ENCODE results near the gene SLC45A1.

SLC45A1 gene

DNA sequence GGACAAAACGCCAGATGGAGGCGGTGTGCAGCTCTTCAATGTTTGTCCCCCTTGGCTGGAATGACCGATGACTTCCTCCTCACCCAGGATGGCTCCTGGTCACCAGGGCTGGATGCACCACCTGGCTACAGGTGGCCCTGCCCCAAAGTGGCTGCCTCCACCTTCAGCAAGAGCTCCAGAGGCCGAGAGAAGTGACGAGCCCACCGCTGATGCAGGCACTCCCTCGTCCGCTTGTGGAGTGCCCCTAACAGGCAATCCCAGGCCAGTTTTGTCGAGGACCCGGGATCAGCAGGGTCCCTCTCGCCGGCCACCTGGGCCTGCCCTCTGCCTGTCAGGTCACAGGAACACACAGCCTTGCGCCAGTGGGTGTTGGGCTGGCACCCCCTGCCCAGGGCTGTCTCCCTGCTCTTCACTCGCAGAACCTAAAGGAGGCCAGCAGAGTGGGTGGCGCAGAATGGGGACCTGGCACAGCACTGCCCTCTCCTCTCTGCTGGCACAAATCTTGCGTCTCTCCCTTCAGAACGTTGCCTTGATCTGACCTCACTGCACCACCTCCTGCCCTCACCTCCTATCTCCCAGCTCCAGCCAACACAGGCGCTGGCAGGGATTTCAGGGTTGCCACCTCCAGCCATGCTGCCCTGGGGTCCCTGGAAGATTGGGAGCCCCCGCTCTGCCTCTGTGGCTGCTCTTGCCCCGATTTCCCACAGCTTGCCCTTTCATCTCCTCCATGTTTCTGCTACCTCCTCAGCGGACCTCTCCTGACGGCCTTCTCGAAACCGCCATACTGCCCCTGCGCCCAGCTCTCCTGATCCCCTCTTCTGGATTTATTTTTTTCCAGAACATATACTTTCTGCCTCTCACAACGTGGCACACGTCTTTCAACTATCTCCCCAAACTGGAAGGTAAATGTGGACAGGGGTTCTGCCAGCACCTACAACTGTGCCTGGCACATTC, 38.6 kb downstream of the SLC45A1 start:
- DNase-seq, result no peak

GRCh38 chr1:8357329-8358101, 39.6 kb downstream of the SLC45A1 start:
- peak; percentile 74 for DNase-seq

GRCh38 chr1:8358241-8358896, 40.5 kb downstream of the SLC45A1 start:
- DNase-seq, result no peak

DNA sequence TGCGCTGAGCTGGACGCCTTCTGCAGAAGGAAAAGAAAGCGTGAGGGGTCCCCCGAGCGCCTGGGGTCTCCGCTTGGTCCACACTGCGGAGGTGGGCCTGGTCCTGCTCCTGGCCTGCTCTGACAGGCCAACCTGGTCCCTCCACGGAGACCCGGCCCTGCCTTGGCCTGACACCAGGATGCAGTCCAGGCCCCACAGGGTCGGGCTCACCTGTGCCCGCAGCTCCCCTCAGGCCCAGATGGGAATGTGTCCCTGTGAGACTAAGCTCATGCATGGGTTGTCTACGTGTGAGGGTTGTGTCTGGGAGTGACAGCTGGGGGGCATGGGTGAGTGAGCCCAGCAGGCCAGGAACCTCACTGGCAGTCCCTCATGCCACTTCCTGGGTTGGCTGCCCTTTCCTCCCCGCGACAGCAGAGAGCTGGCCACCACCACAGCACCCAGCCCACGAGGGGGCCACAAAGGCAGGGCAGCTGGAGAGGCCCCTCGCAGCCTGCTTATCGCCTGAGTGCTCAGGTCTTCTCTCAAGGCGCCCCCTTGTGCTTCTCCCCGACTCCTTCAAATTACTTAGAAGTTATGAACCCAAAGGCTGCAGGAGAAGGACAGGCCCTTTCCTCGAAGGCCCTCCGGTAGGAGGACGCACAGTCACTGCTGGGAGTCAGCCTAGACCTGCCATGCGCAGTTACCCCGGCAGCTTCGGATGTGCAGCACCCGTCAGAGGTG, 41.1 kb downstream of the SLC45A1 start:
- DNase-seq, result no peak

- no peak for DNase-seq
Measured at GRCh38 chr1:8359617-8360481, 41.9 kb downstream of the SLC45A1 start.

DNA sequence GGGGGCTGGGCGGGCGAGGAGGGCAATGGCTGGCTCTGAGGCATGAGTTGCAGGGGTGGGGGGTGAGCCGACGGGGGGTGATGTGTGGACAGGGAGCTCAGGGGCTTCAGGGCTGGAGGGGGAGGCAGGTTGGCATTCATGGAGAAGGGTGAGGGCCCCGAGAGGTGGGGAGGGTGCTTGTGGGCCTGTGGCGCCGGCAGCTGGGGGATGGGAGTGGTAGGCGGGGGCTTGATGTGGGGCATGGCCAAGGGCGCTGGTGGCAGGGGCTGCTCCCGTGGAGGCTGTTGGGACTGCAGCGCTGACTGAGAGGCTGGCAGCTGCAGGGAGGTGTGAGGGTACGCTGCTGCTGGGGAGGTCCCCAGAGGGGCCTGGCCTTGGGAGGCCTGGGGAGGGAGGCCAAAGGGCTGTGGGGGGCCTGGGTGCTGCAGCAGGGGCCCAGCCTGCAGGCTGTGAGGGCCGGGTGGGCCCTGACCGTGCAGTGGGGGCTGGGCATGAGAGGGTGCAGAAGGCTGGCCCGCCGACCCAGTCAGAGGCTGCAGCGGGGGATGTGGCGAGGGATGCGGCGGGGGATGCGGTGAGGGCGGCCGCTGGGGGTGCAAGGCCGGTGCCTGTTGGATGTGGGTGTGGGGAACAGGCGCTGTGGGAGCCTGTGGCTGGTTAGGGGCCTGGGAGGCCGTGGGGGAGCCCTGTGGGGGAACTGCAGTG, 42.7 kb downstream of the SLC45A1 start:
- no peak for DNase-seq

DNA sequence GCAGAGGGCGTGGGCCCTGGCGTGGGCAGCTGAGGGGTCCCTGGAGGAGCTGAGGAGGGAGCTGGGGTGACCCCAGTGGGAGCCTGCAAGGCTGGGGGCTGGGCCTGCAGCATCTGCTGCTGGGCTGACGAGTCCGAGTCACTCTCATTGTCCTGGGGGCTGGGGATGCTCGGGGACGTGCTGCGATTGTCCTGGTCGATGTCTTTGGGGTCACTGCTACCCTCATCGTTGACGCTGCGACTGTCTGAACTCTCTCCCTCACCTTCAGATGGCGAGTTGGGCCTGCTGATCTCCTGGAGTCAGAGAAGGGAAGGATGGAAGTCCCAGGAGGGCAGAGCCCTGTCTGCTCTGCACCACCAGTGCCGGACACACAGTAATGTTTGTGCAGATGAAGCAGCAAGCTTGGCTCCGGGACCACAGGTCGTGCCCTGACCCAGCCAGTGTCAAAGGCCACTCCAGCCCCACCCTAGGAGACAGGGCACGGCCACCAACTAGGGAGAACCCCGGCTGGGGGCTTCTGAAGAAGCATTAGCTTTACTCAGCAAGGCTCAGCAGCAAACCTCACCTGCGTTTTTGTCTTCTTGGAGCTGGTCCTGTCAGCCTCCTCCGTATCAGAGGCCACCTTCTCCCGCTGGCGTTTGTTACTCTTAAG, 43.4 kb downstream of the SLC45A1 start:
- DNase-seq, result no peak

DNA sequence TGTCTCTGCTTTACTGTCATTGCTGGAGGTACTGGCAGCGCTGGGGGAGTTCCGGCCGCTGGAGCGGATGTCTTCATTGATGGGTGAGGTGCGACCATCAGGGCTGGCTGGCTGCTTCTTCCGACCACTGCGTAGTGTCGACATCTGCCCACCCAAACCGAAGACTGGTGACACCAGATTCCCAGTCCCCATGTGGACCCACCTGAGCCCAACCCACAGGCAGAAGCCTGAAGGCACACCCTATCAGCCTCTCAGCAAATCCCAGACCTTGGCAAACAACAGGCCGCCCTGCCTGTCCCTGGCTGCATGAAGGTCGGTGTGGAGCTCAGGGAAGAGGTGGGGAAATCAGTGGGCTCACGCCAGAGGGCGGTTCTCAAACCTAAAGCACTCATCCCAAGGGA, 44.8 kb downstream of the SLC45A1 start:
- DNase-seq, result no peak

DNA sequence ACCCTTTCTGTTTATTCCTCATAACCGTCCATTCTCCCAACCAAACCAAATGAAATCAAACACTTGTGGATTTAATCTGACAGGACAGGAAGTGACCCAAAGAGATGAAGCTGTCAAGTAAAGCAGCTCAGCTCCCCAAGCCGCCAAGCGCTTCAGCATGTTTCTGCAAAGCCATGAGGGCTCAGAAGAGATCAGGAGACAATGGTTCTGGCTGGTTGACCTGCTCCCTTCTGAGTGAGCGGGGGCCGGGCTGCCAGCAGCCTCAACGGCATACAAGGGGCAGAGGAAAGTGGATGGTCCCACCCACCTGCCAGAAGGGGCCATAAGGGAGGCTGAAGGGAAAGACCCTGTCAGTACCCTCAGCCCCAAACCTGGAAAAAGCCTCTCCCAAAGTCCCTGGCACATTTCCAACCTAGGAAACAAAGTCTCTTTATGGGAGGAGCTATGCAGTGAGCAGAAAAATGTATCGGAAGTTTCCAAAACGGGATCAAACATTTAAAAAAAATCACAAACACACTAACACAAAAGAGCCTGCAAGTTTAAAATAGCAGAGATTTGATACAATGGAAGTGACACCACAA, 45.4 kb downstream of the SLC45A1 start:
- no peak for DNase-seq

- no peak for DNase-seq
Measured at GRCh38 chr1:8363767-8364301, 45.9 kb downstream of the SLC45A1 start.

DNA sequence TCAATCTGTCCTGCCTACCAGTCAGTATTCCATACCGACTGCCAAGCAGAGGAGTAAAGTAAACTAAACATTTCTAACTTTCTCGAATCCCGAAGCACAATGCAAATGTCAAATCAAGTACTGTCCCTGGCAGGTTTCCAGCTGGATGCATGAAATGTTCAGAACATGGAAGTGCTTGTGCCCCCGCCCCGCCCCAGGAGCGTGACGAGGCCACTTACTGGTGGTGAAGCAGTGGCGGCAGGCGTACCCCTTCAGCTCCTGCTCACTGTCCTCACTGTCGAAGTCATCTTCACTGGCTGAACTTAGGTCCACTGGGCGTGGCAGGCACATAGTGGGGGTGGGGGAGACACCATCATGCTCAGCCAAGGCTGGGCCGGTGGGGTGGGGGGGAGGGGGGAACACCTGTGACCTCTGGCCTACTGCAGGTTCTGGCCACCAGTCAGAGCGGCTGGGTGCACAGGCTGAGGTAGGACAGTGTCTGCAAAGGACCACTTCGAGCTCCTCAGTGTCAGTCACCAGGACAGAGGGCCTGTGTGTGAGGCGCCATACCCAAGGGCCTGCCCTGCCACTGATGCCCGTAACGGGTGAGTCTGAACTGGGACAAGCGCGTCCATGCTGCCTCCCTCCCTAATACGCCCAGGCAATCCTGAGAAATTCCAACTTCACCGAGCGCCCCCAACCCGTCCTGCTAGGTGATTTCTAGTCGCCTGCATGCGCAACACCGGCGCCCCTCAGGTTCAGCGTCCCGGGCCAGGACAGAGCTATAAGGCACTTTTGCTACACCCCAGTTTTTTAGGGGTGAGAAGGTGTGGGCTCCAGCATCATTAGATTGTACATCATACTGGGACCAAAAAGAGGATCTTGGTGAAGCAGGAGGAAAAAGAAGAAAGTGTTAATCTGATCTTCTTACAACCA, 46.9 kb downstream of the SLC45A1 start:
- no peak for DNase-seq

DNA sequence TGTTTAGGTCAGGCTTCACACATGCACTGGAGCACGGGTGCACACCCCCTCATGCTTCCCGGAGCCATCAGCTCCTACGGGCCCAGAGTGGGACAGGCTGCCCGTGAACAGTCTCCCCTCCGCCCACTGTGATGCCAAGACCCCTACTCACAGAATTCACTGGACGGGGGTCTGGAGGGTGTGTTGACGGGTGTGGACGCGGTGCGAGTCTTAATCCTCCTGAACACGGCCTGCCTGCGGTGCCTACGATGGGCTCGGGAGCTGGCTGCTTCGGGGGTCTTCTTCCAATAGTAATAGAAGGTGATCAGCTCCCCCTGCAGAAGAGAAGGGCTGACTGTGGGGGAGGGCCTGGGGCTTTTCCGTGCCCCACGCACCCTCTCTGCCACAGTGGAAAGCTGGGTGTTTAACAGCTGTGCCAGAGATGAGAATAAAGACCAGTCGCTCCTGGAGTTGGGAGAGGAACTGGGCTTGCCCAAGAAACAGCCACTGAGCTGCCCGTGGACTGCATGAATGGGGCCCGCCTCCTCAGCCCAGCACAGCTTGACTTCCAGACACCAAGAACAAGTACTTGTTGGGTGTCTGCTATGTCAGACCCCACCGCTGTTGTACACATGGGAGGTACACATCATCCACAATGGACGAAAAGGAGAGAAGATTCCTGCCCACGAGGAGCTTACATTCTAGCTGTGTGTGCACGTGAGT, 47.9 kb downstream of the SLC45A1 start:
- DNase-seq, result no peak

GRCh38 chr1:8367571-8368194, 49.8 kb downstream of the SLC45A1 start:
- no peak for DNase-seq

- DNase-seq, result no peak
Measured at GRCh38 chr1:8368956-8369639, 51.2 kb downstream of the SLC45A1 start.

- no peak for DNase-seq
Measured at GRCh38 chr1:8370046-8370881, 52.4 kb downstream of the SLC45A1 start.

- no peak for DNase-seq
Measured at GRCh38 chr1:8370905-8371315, 53.0 kb downstream of the SLC45A1 start.
